Measurements from ENCODE around the gene KDM4B. TPM values are rescaled to one million over a fixed set of nuclear protein-coding genes. Genes with fewer than 3 reads are reported as not detected.

KDM4B gene
- total RNA-seq, 1 experiment from 2014 or later: 43.7 TPM

DNA sequence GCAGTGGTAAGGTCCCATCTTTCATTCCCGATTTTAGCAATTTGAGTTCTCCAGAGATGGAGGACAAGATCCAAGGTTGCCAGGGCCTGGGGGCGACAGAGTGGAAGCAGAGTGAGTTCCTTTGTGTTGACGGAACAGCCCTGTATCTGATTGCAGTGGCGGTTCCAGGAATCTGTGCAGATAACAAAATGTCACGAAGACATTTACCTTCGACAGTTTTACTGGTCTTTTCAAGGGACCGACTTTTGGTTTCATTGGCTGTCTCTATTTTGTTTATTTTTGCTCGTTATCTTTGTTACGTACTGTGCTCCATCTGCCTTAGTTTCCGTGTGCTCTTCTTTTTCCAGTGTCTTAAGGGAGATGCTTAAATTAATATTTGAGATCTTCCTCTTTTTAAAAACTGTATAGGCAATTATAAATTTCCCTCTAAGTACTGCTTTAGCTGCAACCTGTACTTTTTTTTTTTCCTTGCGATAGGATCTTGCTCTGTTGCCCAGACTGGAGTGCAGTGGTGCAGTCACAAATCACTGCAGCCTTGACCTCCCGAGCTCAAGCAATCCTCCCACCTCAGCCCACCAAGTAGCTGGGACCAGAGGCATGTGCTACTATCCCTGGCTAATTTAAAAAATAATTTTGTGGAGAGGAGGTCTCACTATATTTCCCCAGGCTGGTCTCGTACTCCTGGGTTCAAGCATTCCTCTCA, 23.2 kb downstream of the KDM4B start:
- no peak for DNase-seq
- no peaks in the 10 kb centered on the region for H3K9me3 ChIP-seq (ENCODE audit: control insufficient read depth, low read depth, low read length)
- no peak overlapping the region for H2AFZ ChIP-seq (ENCODE audit: low read length)
- H4K20me1 ChIP-seq (ENCODE audit: control insufficient read depth, insufficient read depth, insufficient read length): no peaks in the 10 kb centered on the region
- H3K27me3 Mint-ChIP-seq (ENCODE audit: low read depth): no peaks in the 10 kb centered on the region
- peak overlapping the region in 1 of 3 experiments; percentile 78; a peak in 2 of 7 replicates for H3K27ac Mint-ChIP-seq
- H3K9me3 Mint-ChIP-seq: no peaks in the 10 kb centered on the region
- no peak overlapping the region for H2BK15ac ChIP-seq (ENCODE audit: low read depth, low read length)
- no peak overlapping the region for H3K4me2 ChIP-seq (ENCODE audit: insufficient read depth, insufficient read length, low read length)
- H3K4me1 ChIP-seq (ENCODE audit: insufficient read depth, low read length): peaks cover 2% of the 10 kb centered on the region; the same call in 1 of the 2 replicates
- H3T11ph ChIP-seq (ENCODE audit: low read length): no peak overlapping the region
- H3K79me2 ChIP-seq (ENCODE audit: insufficient read depth, low read length): peaks cover 9% of the 10 kb centered on the region; the same call in 1 of the 2 replicates
- H3K27ac ChIP-seq (ENCODE audit: insufficient read length, low read depth, low read length): no peak overlapping the region
- H4K8ac ChIP-seq (replicated peaks; ENCODE audit: insufficient read length, low read depth, low read length): no peak overlapping the region
- H3K23me2 ChIP-seq (ENCODE audit: insufficient read length, low read depth, low read length, poor library complexity, severe bottlenecking): no peaks in the 10 kb centered on the region
- H3K4me3 Mint-ChIP-seq: no peak overlapping the region
- H3K9ac ChIP-seq (ENCODE audit: extremely low read depth, insufficient read length, low read length): no peak overlapping the region
- peaks cover 0 to 5% (median 3%) of the 10 kb centered on the region in 3 experiments; a peak in 2 of 7 replicates for H3K36me3 Mint-ChIP-seq (ENCODE audit: insufficient read depth in 1 of 3, low read depth in 3 of 3)
- no peak overlapping the region for H3K18ac ChIP-seq (ENCODE audit: insufficient read length, low read depth, low read length)
- no peaks in the 10 kb centered on the region for H3K27me3 ChIP-seq (ENCODE audit: insufficient read depth, low read length)
- H3K79me1 ChIP-seq (ENCODE audit: insufficient read depth, low read depth, low read length, poor library complexity, severe bottlenecking): no peaks in the 10 kb centered on the region
- H3K4me1 Mint-ChIP-seq: peaks cover 24 to 32% of the 10 kb centered on the region in 2 experiments
- H3K56ac ChIP-seq (ENCODE audit: insufficient read length, low read depth, low read length): no peak overlapping the region
- H3K14ac ChIP-seq (ENCODE audit: insufficient read depth, low read length): no peak overlapping the region
- no peak overlapping the region for H3K4ac ChIP-seq (ENCODE audit: low read depth, low read length)
- H3K23ac ChIP-seq (ENCODE audit: insufficient read length, low read depth, low read length): no peak overlapping the region
- no peak overlapping the region for H2BK120ac ChIP-seq (ENCODE audit: low read depth, low read length, poor library complexity, severe bottlenecking)
- H2BK20ac ChIP-seq (ENCODE audit: low read depth, low read length, poor library complexity, severe bottlenecking): no peak overlapping the region
- H4K91ac ChIP-seq (ENCODE audit: insufficient read length, low read depth, low read length): no peak overlapping the region
- TF ChIP-seq, protein P1, sequence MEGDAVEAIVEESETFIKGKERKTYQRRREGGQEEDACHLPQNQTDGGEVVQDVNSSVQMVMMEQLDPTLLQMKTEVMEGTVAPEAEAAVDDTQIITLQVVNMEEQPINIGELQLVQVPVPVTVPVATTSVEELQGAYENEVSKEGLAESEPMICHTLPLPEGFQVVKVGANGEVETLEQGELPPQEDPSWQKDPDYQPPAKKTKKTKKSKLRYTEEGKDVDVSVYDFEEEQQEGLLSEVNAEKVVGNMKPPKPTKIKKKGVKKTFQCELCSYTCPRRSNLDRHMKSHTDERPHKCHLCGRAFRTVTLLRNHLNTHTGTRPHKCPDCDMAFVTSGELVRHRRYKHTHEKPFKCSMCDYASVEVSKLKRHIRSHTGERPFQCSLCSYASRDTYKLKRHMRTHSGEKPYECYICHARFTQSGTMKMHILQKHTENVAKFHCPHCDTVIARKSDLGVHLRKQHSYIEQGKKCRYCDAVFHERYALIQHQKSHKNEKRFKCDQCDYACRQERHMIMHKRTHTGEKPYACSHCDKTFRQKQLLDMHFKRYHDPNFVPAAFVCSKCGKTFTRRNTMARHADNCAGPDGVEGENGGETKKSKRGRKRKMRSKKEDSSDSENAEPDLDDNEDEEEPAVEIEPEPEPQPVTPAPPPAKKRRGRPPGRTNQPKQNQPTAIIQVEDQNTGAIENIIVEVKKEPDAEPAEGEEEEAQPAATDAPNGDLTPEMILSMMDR (conservative IDR thresholded peaks at IDR 0.05): no peak
- no peak overlapping the region for H2BK12ac ChIP-seq (ENCODE audit: insufficient read length, low read depth, low read length)
- WGBS (ENCODE audit: extremely low coverage, insufficient read length, low lambda C conversion rate): no CpG with 5 or more reads among the region's 13 CpGs
- no peak overlapping the region for H4K5ac ChIP-seq (ENCODE audit: insufficient read length, low read depth, low read length)
- H2BK5ac ChIP-seq (ENCODE audit: insufficient read length, low read length): no peak overlapping the region
- H2AK5ac ChIP-seq (ENCODE audit: insufficient read length, low read length): no peak overlapping the region
